Measurements from ENCODE around the gene ARHGDIB. TPM values are rescaled to one million over a fixed set of nuclear protein-coding genes. Genes with fewer than 3 reads are reported as not detected.

Gene ARHGDIB
- total and polyA plus RNA-seq, 8 donors = 13.4 to 127 (median 72.7) TPM

DNA sequence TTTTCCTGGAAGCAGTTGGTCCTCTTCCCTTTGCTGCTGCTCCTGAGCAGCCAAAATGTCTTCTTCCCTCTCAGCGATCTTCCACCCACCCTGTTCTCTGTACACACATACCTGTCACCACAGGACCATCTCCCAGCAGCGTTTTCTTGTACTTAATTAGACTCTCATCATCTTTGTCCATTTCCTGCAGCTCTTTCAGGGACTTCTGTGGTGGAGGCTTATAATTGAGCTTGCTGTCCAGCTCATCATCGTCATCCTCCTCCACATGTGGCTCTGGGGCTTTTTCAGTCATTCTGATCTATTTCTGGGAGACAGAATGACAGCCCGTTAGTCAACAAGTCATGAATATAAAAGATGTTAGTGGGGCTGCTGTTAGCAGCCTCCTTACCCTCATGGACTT, 11.0 kb downstream of the ARHGDIB start:
- Histone ChIP-seq H3K27me3 (no peaks in the 10 kb centered on the region), H3K4me3 (no peak overlapping the region), H3K4me1 (peaks cover 15 to 80% (median 29%) of the 10 kb centered on the region in 4 donors), H3K27ac (peak overlapping the region in 3 of 5 donors; percentile 28 to 86 (median 76)), H3K9me3 (no peaks in the 10 kb centered on the region), H3K36me3 (peaks cover 0 to 20% (median 12%) of the 10 kb centered on the region in 4 donors)
- intact Hi-C loops (cut with DNase I; ENCODE audit: low total_unique reads) = no loop called here
- TF ChIP-seq, protein P1, sequence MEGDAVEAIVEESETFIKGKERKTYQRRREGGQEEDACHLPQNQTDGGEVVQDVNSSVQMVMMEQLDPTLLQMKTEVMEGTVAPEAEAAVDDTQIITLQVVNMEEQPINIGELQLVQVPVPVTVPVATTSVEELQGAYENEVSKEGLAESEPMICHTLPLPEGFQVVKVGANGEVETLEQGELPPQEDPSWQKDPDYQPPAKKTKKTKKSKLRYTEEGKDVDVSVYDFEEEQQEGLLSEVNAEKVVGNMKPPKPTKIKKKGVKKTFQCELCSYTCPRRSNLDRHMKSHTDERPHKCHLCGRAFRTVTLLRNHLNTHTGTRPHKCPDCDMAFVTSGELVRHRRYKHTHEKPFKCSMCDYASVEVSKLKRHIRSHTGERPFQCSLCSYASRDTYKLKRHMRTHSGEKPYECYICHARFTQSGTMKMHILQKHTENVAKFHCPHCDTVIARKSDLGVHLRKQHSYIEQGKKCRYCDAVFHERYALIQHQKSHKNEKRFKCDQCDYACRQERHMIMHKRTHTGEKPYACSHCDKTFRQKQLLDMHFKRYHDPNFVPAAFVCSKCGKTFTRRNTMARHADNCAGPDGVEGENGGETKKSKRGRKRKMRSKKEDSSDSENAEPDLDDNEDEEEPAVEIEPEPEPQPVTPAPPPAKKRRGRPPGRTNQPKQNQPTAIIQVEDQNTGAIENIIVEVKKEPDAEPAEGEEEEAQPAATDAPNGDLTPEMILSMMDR (IDR thresholded peaks at IDR 0.05) = no peak
- TF ChIP-seq POLR2A (IDR thresholded peaks at IDR 0.05) = no peak
- TF ChIP-seq EP300 (IDR thresholded peaks at IDR 0.05) = no peak
- TF ChIP-seq POLR2AphosphoS5 (IDR thresholded peaks at IDR 0.05) = no peak
- DNase-seq = no peak
- WGBS, 5 donors = 79 to 87% (median 82%) methylated on average over 4 of the region's 4 CpGs

GRCh38 chr12:14949631-14950030, 11.8 kb downstream of the ARHGDIB start:
- Histone ChIP-seq H3K36me3 (peaks cover 0 to 27% (median 13%) of the 10 kb centered on the region in 4 donors), H3K9me3 (no peaks in the 10 kb centered on the region), H3K27me3 (no peaks in the 10 kb centered on the region), H3K27ac (peak overlapping the region in 3 of 5 donors; percentile 76 to 86 (median 77)), H3K4me1 (peaks cover 15 to 77% (median 29%) of the 10 kb centered on the region in 4 donors), H3K4me3 (no peak overlapping the region)
- intact Hi-C loops (cut with DNase I; ENCODE audit: low total_unique reads) = no loop called here
- no peak for DNase-seq
- 89 to 94% (median 92%) methylated on average over 5 of the region's 5 CpGs for WGBS, 5 donors
- TF ChIP-seq POLR2A (IDR thresholded peaks at IDR 0.05) = no peak
- TF ChIP-seq, protein P1 (IDR thresholded peaks at IDR 0.05) = no peak
- TF ChIP-seq POLR2AphosphoS5 (IDR thresholded peaks at IDR 0.05) = no peak
- no peak for TF ChIP-seq EP300 (IDR thresholded peaks at IDR 0.05)

DNA sequence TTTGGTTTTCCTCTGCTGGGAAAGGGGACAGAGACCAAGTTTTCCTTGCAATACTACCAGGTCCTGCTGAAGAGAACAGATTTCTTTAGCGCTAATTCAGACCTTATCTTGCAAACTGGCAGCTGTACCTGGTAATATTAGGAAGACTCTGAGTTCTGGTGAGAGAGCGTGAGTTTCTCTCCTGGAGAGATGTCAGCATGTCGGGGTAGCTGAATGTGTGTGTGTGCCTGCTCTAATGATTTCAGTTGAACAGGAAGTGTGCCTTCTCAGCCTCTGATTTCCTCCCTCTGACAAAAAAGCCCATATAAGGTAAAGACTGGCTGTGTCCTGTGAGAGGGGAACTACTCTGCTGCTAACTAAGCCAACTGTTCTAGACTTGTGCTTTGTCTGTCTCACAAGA, 12.7 kb downstream of the ARHGDIB start:
- peaks cover 0 to 32% (median 16%) of the 10 kb centered on the region in 4 donors for H3K36me3 ChIP-seq
- WGBS, 5 donors = 7 to 22% (median 16%) methylated on average over 3 of the region's 3 CpGs
- intact Hi-C loops (cut with DNase I; ENCODE audit: low total_unique reads) = no loop called here
- H3K4me3 ChIP-seq = no peak overlapping the region
- DNase-seq = peak in 1 of 2 donors; percentile 86
- no peaks in the 10 kb centered on the region for H3K27me3 ChIP-seq
- H3K27ac ChIP-seq = peak overlapping the region in 4 of 5 donors; percentile 69 to 86 (median 76)
- H3K4me1 ChIP-seq = peaks cover 15 to 68% (median 29%) of the 10 kb centered on the region in 4 donors
- no peaks in the 10 kb centered on the region for H3K9me3 ChIP-seq
- TF ChIP-seq POLR2AphosphoS5 (IDR thresholded peaks at IDR 0.05) = peak in 2 of 3 donors; percentile 46 to 57
- no peak for TF ChIP-seq EP300 (IDR thresholded peaks at IDR 0.05)

DNA sequence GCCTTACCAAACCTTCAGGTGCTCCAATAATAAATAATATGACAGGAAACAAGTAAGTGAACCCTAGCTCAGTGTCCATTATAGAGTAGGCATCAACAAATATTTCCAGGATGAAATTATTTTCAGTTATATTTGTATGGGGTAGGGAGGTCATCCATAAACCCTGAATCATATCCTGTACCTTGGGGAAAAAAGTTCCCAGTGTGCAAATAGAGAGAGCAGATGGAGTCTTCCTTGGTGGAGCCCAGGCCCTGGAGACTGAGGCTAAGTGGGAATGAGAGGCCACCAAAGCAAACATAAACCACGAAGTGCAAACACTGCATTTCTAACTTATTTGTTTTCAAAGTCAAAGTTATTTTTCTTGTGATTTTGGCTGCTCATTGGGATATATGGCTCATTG, 14.5 kb downstream of the ARHGDIB start:
- no peaks in the 10 kb centered on the region for H3K9me3 ChIP-seq
- no peak for TF ChIP-seq EP300 (IDR thresholded peaks at IDR 0.05)
- TF ChIP-seq POLR2AphosphoS5 (IDR thresholded peaks at IDR 0.05) = no peak
- TF ChIP-seq, protein P1 (IDR thresholded peaks at IDR 0.05) = no peak
- TF ChIP-seq POLR2A (IDR thresholded peaks at IDR 0.05) = no peak
- peak overlapping the region in 1 of 5 donors; percentile 5 for H3K27ac ChIP-seq
- peaks cover 14 to 50% (median 23%) of the 10 kb centered on the region in 4 donors for H3K4me1 ChIP-seq
- H3K36me3 ChIP-seq = peaks cover 0 to 43% (median 29%) of the 10 kb centered on the region in 4 donors
- intact Hi-C loops (cut with DNase I; ENCODE audit: low total_unique reads) = no loop called here
- 25 to 70% (median 50%) methylated on average over 1 of the region's 1 CpG for WGBS, 5 donors
- H3K4me3 ChIP-seq = no peak overlapping the region
- no peaks in the 10 kb centered on the region for H3K27me3 ChIP-seq
- DNase-seq = no peak

DNA sequence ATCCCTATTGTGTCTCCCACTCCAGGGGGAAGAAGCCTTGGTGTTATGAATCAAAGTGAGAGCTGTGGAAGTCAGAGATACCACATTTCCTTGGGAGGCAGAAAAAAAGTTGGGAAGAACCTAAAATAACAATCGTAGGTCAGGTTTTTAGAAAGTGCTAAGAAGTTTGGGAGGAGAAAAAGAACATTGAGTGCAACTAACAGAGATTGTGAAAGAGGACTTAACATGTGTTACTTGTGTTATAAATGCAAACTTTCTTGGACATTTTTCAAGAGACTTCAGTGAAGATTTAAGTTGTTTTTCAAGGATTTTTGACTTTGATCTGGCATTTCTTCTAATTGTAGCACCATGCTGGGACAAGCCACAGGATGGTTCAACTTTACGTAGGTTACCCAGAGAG, 15.2 kb downstream of the ARHGDIB start:
- Histone ChIP-seq H3K4me1 (peaks cover 8 to 43% (median 22%) of the 10 kb centered on the region in 4 donors), H3K4me3 (no peak overlapping the region), H3K27me3 (no peaks in the 10 kb centered on the region), H3K36me3 (peaks cover 0 to 44% (median 34%) of the 10 kb centered on the region in 4 donors), H3K27ac (peak overlapping the region in 2 of 5 donors; percentile 5 to 18), H3K9me3 (no peaks in the 10 kb centered on the region)
- 90 to 95% (median 94%) methylated on average over 2 of the region's 2 CpGs for WGBS, 5 donors
- DNase-seq = no peak
- TF ChIP-seq POLR2AphosphoS5 (IDR thresholded peaks at IDR 0.05) (no peak), EP300 (IDR thresholded peaks at IDR 0.05) (no peak), POLR2A (IDR thresholded peaks at IDR 0.05) (no peak)
- TF ChIP-seq, protein P1 (IDR thresholded peaks at IDR 0.05) = no peak
- intact Hi-C loops (cut with DNase I; ENCODE audit: low total_unique reads) = no loop called here

All from stomach (tissue), 9 donors.